ENCODE results near the gene CRAMP1. TPM values are rescaled to one million over a fixed set of nuclear protein-coding genes. Genes with fewer than 3 reads are reported as not detected.

The CRAMP1 gene
- total RNA-seq, 1 donor from 2014 or later, result 6.0 TPM

DNA sequence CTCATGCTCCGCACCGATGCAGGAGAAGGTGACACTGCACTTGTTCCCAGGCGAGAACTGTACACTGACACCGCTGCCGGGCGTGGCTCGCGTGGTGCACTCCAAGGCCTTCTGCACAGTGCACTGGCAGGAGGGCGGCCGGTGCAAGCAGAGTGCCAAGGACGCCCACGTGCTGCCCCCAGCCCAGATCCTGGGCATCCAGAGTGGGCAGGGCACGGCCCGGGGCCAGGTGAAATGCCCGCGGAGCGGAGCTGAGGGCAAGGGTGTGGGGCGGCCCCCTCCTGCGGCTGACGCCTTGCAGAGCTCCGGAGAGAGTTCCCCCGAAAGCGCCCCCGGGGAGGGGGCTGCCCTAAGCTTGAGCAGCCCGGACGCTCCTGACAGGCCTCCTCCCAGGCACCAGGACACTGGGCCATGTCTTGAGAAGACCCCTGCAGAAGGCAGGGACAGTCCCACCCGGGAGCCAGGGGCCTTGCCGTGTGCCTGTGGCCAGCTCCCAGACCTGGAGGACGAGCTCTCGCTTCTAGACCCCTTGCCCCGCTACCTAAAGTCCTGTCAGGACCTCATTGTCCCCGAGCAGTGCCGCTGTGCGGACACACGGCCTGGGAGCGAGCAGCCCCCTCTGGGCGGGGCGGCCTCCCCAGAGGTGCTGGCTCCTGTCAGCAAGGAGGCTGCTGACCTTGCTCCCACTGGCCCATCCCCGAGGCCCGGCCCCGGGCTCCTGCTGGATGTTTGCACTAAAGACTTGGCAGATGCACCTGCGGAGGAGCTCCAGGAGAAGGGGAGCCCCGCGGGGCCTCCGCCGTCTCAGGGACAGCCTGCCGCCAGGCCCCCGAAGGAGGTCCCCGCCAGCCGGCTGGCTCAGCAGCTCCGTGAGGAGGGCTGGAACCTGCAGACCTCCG, 44.0 kb downstream of the CRAMP1 start:
- no peak for DNase-seq (ENCODE audit: low spot score)

DNA sequence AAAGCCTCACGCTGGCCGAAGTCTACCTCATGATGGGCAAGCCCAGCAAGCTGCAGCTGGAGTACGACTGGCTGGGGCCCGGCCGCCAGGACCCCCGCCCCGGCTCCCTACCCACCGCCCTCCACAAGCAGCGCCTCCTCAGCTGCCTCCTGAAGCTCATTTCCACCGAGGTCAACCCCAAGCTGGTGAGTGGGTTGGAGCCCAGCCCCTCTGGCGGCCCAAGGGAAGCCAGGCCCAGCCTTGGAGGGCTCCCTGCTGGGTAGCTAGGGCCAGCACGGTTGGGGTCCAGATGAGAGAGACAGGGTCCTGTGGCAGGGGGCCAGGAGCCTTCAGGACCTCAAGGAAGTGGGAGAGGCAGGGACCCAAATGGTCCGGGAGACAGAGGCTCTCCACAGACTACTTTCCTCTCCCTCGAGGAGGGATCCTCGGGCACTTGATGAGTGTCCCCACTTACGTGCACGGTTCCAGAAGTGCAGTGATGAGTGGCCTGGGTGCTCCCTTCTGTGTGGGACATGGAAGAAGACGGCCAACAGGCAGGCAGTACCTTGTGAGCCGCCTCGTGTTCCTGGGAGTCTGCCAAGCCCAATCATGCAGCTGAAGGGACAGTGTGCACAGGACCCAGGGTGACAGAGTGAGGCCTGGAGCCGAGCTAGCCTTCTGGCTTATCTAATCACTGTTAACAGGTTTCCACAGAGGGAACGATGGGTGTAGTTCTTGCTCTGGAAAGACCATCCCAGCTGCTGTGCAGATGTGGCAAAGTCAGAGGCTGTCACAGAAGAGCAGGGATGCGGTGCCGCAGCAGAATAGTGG, 44.9 kb downstream of the CRAMP1 start:
- DNase-seq (ENCODE audit: low spot score), result no peak

DNA sequence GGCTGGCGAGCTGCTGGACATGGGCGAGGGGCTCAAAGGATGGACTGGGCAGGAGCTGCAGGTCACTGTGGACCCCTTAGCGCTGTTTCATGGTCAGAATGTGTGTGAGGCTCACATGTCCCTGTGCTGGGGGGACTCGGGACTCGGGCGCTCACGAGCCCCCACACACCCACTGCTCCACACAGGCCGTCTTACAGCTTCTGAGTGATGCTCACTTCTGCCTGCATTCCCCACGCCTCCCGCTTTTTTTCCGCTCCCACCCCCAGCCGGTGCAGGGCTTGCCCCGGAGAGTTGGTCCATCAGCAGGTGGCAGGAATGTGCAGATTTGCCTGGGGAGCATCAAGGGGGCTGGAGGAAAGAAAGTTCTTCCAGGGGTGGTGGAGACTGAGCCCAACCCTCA, 45.7 kb downstream of the CRAMP1 start:
- DNase-seq (ENCODE audit: low spot score), result no peak

DNA sequence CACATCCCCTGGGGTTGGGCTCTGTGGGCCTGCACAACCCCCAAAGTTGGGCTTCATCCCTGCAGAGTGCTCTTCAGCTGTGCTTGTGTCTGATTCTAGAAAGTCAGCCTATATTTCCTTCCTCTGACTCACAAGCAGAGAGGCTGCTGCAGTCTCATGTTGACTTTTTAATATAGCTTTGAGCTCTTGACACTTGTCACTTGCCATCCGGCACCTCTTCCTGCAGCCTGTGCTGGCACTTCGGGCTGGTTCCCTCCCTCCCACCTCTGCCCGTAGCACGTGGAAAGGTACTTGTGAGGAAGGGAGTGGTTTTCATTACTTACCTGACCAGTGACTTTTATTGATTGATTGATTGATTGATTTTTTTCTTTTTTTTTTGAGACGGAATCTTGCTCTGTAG, 46.9 kb downstream of the CRAMP1 start:
- DNase-seq (ENCODE audit: low spot score), result no peak

DNA sequence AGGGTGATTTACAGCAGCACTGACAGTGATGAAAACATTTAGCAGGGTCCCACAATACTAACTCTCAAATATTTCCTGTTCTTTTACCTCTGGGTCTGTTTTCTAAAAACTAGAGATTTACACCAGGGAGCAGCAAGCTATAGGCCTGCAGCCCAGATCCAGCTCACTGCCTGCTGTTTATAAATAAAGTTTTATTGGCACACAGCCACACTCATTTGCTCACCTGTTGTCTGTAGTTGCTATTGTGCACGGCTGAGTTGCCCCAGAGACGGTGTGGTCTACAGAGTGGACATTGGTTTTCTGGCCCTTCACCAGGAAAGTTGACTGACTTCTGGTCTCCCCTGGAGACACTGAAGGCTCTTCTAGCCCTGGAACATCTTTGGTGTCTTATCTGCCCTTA, 49.7 kb downstream of the CRAMP1 start:
- no peak for DNase-seq (ENCODE audit: low spot score)

DNA sequence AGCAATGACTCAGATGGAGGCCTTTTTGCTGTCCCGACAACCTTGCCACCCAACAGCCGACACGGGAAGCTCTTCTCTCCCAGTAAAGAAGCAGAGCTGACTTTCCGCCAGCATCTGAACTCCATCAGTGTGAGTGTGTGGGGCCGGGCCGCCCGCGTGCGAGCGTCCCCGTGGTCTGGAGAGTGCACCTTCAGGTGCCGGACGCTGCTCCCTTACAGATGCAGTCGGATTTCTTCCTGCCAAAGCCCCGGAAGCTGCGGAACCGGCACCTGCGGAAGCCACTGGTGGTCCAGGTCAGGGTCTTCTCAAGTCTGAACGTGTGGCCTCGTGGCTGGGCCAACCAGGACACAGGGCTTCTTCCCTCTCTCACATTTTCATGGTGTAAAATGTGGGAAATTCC, 50.4 kb downstream of the CRAMP1 start:
- no peak for DNase-seq (ENCODE audit: low spot score)

DNA sequence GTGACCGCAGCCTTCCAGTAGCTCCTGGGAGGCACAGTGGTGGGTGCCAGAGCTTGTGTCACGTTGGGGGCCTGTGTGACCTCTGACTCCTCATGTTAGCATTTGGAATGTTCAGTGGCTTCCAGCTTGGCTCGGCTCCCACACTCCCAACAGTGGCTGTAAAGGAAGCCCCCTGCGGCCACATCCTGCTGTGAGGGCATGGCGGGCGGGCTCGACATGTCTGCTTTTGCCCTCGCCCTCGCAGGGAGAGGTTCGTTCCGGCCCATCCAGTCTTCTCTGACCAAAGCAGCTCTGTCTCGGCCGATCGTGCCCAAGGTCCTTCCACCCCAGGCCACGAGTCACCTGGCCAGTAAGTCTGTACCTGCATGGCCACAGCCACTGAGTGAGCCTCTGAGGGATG, 53.7 kb downstream of the CRAMP1 start:
- DNase-seq (ENCODE audit: low spot score), result no peak

DNA sequence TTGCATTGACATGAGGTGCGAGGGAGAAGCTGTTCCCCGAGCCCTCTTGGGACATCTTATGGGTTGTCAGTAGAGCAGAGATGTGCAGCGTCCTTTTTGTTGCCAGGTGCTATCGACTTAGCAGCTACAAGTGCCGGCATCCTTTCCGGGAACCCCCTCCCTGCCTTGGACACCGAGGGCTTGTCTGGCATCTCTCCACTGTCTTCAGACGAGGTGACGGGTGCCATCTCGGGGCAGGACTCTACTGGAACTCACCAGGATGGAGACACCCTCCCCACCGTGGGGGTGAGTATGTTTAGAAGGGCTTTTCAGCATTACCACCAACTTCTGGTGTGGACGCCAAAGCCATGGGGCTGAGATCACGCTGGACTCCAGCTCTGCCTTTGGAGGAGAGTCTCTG, 54.2 kb downstream of the CRAMP1 start:
- DNase-seq (ENCODE audit: low spot score), result no peak

DNA sequence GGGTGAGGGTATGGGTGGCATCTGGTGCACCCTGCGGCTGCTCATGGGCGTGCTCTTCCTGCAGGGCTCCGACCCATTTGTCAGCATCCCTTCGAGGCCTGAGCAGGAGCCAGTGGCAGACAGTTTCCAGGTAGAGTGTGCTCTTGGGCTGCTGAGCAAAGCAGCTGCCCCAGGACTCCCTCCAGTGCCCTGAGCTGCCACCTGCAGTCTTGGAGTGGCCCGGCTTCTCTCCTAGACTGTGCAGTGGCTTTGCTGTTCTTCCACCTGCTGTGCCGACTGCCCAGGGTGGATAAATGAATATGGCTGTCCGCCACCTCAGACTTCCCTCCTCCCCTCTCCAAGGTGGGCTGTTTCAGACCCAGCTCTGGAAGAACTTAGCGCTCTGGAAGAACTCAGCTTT, 55.1 kb downstream of the CRAMP1 start:
- no peak for DNase-seq (ENCODE audit: low spot score)

DNA sequence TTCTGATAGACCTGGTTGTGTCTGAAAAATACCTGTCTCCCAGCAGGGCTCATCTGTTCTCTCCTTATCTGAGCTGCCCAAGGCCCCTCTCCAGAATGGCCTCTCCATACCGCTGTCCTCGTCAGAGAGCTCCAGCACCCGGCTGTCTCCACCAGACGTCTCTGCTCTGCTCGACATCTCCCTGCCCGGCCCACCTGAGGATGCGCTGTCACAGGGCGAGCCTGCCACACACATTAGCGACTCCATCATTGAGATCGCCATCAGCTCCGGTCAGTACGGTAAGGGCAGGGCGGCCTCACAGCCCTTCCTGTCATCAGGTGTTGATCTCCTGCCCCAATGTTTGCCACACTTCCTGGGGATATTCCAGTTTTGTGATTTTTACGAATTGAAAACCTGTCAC, 55.8 kb downstream of the CRAMP1 start:
- DNase-seq (ENCODE audit: low spot score), result no peak

DNA sequence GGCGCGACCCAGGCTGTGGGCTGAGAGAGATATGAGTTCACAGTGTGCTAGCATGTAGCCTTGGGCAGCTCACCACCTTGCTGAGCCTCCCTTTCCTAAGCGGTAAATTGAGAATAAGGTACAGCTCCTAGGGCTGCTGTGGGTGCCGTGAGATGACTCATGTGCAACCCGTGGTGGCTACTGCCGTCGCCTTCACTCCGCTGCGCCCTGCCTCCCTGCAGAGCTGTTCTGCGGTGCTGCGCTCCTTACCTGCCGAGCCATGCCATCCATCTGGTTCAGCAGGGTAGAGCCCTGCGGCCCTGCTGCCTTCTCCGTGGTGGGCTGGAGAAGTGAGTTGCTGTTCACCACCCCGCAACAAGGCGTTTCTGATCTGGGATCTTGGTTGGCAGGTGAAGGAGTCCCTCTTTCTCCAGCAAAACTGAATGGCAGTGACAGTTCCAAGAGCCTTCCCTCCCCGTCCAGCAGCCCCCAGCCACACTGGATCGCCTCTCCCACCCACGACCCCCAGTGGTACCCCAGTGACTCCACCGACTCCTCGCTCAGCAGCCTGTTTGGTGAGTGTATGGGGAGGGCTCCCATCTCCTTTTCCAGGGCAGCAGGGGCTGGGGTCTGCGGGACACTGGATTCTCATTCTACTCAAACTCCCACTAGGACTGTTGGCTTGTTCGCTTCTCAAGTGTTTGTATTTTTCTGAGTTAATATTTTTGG, 56.6 kb downstream of the CRAMP1 start:
- no peak for DNase-seq (ENCODE audit: low spot score)

DNA sequence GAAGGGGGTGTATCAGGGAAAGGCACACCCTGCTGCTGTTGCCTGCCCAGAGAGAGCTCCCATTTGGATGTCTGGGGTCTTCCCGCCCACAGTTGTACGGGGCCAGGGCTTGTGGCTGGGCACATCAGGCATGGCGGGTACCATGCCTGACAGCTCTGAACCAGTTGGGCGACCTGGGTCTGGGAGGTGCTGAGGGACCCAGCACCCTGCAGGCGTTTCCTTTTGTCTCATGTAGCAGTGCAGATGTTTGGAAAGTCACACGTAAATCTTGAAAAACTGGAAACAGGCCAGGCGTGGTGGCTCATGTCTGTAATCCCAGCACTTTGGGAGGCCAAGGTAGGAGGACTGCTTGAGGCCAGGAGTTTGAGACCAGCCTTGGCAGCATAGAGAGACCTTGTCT, 57.5 kb downstream of the CRAMP1 start:
- DNase-seq (ENCODE audit: low spot score), result no peak

DNA sequence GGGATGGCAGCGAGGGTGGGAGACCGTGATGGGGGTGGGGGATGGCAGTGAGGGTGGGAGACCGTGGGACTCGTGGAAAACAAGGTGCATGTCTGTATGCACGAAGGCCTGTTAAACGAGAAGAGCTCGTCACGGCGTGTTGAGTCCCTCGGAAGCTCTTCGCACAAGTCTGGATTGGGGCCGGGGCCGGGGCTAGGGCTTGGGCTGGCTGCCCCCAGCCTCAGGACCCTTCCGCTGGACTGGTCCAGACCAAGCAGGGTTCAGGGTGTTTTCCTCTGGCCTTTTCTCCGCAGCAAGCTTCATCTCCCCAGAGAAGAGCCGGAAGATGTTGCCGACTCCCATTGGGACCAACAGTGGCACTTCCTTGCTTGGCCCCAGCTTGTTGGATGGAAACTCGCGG, 58.2 kb downstream of the CRAMP1 start:
- no peak for DNase-seq (ENCODE audit: low spot score)

DNA sequence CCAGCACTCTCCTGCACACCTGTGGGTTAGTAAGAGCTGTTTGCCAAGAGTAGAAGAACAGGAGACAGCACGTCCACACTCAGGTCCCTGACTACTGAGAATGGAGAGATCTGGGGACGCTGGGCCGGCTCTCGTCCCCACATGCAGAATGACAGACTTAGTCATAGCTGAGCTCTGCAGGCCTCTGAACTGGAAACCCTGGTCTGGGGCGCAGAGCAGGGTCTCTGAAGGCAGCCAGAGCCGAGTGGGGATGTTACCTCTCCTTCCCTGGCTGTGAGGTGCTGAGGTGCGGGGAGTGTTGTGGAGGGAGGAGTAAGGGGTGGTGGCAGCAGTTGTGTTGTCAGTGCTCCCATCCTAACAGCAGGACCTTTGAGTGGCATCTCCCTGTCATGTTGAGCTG, 58.7 kb downstream of the CRAMP1 start:
- DNase-seq (ENCODE audit: low spot score), result no peak

DNA sequence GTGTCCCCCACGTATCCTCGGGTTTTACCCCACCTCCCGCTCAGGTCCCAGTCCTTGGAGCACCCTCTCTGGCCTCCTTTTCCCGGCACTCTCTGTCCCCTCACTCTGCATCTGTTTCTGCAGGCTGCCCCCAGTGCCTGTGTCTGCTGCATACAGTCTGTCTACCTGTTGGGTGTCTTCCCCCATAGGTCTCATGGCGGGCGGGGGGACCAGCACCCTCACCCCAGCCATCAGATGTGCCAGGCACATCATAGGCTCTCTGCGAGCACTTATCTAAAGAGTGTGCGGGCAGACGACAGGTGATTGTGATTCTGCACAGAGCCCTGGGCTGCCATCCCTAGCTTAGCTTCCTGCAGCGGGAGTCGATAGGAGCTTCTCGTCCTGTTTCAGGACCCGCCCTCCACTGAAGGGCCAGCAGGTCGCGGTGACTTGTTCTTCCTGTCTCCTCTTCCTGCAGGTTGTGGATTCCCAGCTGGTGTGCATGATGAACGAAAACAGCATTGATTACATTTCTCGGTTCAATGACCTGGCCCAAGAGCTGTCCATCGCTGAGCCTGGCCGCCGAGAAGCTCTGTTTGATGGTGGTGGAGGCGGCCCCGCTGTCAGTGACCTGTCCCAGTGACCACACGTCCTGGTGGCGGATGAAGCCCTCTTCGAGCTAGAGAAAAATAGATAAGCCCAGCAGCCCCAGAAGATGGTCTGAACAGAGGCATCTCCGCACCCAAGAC, 61.4 kb downstream of the CRAMP1 start:
- DNase-seq (ENCODE audit: low spot score), result no peak

DNA sequence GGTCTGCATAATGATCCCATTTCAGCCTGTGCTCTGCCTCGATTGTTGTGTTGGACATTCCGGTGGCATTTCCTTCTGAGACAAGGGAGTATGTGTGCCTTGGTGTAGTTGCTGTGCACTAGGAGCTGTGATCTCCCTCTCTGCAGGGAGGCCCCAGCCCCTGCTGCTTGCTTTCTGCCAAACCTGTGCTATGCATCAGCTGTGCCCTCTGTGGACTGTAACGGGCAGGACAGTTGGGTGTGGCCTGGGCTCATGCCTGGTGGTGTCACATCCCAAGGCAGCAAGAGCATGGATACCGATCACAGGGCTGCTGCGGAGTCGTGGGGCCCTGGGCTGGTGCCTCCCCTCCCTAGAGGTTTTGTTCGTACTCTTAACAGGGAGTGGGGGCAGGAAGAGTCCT, 62.1 kb downstream of the CRAMP1 start:
- no peak for DNase-seq (ENCODE audit: low spot score)

DNA sequence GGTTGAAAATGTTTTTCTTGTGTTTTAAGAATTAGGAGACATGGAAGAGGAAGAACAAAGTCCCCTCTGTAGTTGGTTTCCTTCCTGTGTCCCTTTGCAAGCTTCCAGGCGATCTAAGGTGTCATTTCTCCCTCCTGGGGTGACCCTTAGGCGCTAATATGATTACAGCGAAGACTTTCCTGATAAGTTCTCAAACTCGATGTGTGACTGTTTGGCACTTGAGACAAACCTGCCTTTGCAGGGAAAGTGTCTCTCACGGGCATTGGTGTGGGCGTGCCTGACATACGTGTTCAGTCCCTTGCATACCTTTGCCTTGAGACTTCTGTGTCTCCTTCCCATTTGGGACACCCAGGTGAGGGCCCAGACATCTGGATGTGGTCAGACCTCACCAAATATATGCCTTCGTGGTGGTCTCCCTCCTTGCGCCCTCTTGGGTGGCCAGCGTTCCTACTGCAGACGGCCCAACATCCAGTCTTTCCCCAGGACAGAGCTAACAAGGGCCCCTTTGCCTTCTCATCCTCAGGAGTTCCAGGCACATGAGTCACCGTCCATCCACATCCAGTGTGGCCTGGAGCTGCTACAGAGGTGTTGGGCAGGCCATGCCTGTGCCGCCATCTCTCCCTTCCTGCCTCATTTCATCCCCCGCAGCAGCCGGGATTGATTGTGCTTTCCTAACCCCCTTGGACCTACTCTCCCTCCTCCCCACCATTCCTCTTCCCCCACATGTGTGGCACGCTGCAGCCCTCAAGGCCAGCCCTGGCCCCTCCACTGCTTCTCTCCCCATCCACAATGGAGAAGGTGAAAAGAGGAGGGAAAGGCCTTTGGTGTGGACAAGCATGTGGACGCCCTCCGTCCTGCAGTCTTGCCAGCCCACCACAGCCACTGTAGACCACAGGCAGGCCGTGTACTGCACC, 62.8 kb downstream of the CRAMP1 start:
- peak; percentile 15 for DNase-seq (ENCODE audit: low spot score)

DNA sequence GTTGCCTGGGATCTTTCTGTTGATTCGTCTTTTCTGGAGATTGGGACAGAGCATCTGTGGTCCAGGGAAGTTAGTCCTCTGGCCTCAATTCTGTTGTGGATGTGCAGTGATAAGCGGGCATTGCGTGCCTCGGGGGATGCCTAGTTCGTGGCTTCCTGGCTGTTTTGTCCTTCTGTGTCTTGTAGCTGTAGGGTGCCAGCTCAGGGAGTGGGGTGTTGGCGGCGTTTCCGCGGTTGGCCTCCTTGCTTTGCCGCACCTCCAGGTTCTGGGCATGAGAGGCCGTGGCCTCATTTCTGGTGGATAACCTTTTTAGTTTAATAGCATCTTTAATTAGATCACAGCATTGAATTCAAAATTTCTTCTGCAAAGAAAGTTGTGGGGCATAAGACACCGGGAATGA, 64.5 kb downstream of the CRAMP1 start:
- no peak for DNase-seq (ENCODE audit: low spot score)

DNA sequence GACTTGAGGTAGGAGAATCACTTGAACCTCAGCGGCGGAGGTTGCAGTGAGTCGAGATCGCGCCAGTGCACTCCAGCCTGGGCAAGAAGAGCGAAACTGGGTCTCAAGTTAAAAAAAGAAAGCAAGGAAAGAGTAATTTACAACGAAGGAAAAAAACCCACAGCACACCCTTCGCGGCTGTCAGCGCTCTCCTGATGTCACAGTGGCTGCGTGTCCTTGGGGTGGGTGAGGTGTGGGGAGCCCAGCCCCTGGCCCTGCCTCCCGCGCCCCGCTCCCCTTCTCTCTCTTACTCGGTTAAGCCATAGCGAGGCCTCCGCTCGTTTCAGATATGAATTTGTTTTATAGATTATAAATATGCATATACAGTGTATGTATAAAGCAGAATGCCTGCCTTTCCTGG, 65.2 kb downstream of the CRAMP1 start:
- DNase-seq (ENCODE audit: low spot score), result no peak

DNA sequence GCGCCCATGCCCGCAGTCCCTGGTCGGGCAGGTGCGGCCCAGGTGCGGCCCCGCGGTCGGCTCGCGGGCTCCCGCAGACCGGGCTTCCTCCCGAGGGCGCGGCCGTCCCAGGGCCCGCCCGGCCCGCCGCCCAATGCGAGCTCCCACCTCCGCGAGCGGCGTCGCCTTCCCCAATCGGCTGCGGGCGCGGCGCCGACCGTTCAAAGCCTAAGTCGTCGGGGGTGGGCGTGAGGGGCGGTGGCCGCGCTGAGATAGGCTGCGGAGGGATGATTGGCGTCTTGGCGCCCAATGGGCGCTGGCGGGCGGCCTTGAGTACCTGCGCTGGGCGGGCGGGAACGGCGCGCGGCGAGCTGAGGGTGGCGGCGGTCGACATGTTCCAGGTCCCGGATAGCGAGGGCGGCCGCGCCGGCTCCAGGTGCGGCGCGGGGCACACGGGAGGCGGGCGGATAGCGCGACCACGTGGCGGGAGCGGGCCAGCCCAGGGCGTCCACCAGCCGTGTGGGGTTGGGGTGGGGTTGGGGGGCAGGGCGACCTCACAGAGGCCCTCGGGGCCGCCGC, 65.9 kb downstream of the CRAMP1 start, which contains the start of gene JPT2:
Gene JPT2, plus strand, starts transcription at position 338 of the 558 bp plus-strand sequence. Its CDS starts 34 bp downstream, at position 372.
- peak; percentile 98 for DNase-seq (ENCODE audit: low spot score)
